Gastroesophageal sphincter (tissue), 3 donors: ENCODE results near the gene ZCWPW1.

Experiments used
- EP300 ChIP-seq: sonication (generic); formaldehyde crosslinking; IDR thresholded peaks from one replicate; pipeline ENCODE4 v1.6.1; 2017; ENCODE audit warnings: antibody characterized with exemption, mild to moderate bottlenecking
- POLR2A ChIP-seq, 2 donors: fragments of 450-650 bp; IDR thresholded peaks; one replicate each; pipeline ENCODE4 v1.6.1; 2017; ENCODE audit warnings: antibody characterized with exemption in 2 of 2, mild to moderate bottlenecking in 2 of 2, moderate library complexity in 1 of 2
- POLR2AphosphoS5 ChIP-seq: sonication (generic); formaldehyde crosslinking; IDR thresholded peaks from one replicate; pipeline ENCODE4 v1.6.1; 2017; ENCODE audit warnings: antibody characterized with exemption
- TF ChIP-seq, protein P1 (sequence below), 4 experiments: fragments of 200-600 bp in 2 of 4; fragments of 450-650 bp in 2 of 4; sonication (generic) in 1 of 4; IDR thresholded peaks; one replicate each; pipeline ENCODE4 v1.5.1; 2017 to 2019; ENCODE audit warnings: antibody characterized with exemption in 4 of 4, mild to moderate bottlenecking in 2 of 4, moderate library complexity in 2 of 4

- TF ChIP-seq POLR2A (IDR thresholded peaks at IDR 0.05) (no peak), POLR2AphosphoS5 (no peak), EP300 (no peak)
- TF ChIP-seq, protein P1, sequence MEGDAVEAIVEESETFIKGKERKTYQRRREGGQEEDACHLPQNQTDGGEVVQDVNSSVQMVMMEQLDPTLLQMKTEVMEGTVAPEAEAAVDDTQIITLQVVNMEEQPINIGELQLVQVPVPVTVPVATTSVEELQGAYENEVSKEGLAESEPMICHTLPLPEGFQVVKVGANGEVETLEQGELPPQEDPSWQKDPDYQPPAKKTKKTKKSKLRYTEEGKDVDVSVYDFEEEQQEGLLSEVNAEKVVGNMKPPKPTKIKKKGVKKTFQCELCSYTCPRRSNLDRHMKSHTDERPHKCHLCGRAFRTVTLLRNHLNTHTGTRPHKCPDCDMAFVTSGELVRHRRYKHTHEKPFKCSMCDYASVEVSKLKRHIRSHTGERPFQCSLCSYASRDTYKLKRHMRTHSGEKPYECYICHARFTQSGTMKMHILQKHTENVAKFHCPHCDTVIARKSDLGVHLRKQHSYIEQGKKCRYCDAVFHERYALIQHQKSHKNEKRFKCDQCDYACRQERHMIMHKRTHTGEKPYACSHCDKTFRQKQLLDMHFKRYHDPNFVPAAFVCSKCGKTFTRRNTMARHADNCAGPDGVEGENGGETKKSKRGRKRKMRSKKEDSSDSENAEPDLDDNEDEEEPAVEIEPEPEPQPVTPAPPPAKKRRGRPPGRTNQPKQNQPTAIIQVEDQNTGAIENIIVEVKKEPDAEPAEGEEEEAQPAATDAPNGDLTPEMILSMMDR (IDR thresholded peaks at IDR 0.05), result peak in 1 of 4 experiments; percentile 38
These were observed 48.7 kb upstream of the ZCWPW1 start for GRCh38 chr7:100476903-100477870.
